HG02885 (cell line): ENCODE data around the gene ENTPD8.

Source experiments
- ATAC-seq: cut with Tn5 transposase; IDR thresholded peaks from one replicate; pipeline ENCODE4 v1.9.1; 2021; ENCODE audit warnings: mild to moderate bottlenecking; ENCODE audit not compliant: unreplicated experiment, poor library complexity

ENTPD8 gene

GRCh38 chr9:137441289-137441934, at the start of gene ENTPD8:
Gene ENTPD8 (minus strand): TSS chr9:137441357. CDS start chr9:137438285, 3,072 bp downstream.
- ATAC-seq: no peak

GRCh38 chr9:137490532-137491186, 49.5 kb upstream of the ENTPD8 start:
- ATAC-seq: no peak

GRCh38 chr9:137488906-137489305, 47.7 kb upstream of the ENTPD8 start:
- no peak for ATAC-seq

GRCh38 chr9:137488327-137488653, 47.1 kb upstream of the ENTPD8 start:
- ATAC-seq: no peak

- ATAC-seq: no peak
These were observed 46.5 kb upstream of the ENTPD8 start for GRCh38 chr9:137487454-137488326.

GRCh38 chr9:137486545-137487453, 45.6 kb upstream of the ENTPD8 start:
- ATAC-seq: no peak

- ATAC-seq: no peak
These were observed 45.0 kb upstream of the ENTPD8 start for GRCh38 chr9:137486141-137486490.

GRCh38 chr9:137485343-137486140, 44.4 kb upstream of the ENTPD8 start:
- ATAC-seq: no peak

GRCh38 chr9:137484551-137485315, 43.6 kb upstream of the ENTPD8 start:
- no peak for ATAC-seq

- ATAC-seq: no peak
These were observed 41.1 kb upstream of the ENTPD8 start for GRCh38 chr9:137482094-137482781.

GRCh38 chr9:137480686-137481683, 39.8 kb upstream of the ENTPD8 start:
- no peak for ATAC-seq

GRCh38 chr9:137479892-137480685, 38.9 kb upstream of the ENTPD8 start:
- no peak for ATAC-seq

- no peak for ATAC-seq
These were observed 38.1 kb upstream of the ENTPD8 start for GRCh38 chr9:137478962-137479861.

GRCh38 chr9:137478613-137478961, 37.4 kb upstream of the ENTPD8 start:
- ATAC-seq: no peak
